Measurements from ENCODE around the gene PLEKHO2.

The PLEKHO2 gene

DNA sequence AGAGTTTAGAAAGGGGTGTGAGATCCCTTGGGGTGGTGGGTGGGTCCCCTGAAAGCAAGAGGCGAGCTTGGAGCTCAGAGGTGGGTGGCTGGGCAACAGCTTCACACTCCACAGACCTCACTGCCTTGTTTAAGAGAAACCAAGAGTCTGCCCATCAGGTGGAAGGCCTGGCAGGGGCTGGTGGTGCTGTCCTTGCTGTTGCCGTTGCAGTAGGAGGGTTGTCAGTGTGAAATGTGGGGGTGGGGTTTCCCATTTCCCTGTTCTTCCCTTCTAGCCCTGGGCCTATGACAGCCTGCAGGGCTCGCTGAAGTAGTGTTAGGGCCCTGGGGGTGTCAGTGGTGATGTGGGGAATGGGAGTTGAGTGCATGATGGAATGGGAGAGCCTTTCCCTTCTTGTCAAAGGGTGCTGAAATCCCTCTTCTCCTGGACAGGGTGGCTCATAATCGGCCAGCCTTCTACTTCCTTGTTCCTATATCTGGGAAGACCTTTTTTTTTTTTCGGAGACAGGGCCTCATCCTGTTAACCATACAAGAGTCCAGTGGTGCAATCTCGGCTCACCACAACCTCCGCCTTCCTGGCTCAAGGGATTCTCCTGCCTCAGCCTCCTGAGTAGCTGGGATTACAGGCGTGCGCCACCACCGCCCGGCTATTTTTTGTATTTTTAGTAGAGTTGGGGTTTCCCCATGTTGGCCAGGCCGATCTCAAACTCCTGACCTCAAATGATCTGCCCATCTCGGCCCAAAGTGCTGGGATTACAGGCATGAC lies 4.3 kb downstream of the PLEKHO2 start:
- no peak overlapping the region for H3K27ac ChIP-seq
- no peak for TF ChIP-seq ZFX (IDR thresholded peaks at IDR 0.05; ENCODE audit: borderline replicate concordance)
- TF ChIP-seq, protein P1, sequence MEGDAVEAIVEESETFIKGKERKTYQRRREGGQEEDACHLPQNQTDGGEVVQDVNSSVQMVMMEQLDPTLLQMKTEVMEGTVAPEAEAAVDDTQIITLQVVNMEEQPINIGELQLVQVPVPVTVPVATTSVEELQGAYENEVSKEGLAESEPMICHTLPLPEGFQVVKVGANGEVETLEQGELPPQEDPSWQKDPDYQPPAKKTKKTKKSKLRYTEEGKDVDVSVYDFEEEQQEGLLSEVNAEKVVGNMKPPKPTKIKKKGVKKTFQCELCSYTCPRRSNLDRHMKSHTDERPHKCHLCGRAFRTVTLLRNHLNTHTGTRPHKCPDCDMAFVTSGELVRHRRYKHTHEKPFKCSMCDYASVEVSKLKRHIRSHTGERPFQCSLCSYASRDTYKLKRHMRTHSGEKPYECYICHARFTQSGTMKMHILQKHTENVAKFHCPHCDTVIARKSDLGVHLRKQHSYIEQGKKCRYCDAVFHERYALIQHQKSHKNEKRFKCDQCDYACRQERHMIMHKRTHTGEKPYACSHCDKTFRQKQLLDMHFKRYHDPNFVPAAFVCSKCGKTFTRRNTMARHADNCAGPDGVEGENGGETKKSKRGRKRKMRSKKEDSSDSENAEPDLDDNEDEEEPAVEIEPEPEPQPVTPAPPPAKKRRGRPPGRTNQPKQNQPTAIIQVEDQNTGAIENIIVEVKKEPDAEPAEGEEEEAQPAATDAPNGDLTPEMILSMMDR (IDR thresholded peaks at IDR 0.05), result no peak

DNA sequence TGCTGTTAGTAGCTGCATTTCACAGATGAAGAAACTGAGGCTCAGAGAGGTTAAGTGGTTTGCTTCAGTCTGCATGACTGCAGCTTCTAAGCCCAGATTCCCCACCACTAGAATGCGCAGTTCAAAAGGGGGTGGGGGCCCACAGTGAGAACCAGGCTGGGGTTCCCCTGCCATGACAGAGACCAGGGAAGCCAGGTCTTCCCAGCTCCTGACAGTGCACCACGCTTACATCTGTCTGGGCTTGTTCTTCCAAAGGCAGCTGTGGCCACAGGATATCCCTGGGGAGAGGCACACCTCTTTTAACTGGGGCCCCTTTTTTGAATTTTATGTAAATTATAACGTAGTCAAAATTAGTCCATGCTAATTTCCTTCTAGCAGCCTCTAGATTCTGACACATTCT lies 5.3 kb downstream of the PLEKHO2 start:
- TF ChIP-seq, protein P1 (IDR thresholded peaks at IDR 0.05), result no peak
- TF ChIP-seq ZFX (IDR thresholded peaks at IDR 0.05; ENCODE audit: borderline replicate concordance), result no peak
- H3K27ac ChIP-seq, result no peak overlapping the region

DNA sequence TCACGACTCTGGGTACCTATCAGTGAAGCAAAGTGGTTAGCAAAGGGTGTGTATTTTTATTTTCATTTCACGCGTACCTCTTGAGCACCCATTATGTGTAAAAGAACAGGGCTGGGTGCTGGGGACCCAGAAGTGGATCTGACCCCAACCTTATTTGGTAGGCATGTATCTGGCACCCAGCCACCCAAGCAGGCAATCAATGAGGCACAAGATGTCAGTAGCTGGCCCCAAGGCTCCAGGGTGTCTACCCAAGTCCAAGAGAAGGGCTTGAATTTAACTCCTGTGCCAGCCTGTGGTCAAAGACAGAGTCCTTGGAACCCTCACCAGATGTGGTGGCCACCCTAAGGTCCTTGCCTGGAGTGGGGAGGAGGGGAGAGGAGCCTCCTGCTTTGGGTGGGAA lies 5.7 kb downstream of the PLEKHO2 start:
- H3K27ac ChIP-seq, result no peak overlapping the region

DNA sequence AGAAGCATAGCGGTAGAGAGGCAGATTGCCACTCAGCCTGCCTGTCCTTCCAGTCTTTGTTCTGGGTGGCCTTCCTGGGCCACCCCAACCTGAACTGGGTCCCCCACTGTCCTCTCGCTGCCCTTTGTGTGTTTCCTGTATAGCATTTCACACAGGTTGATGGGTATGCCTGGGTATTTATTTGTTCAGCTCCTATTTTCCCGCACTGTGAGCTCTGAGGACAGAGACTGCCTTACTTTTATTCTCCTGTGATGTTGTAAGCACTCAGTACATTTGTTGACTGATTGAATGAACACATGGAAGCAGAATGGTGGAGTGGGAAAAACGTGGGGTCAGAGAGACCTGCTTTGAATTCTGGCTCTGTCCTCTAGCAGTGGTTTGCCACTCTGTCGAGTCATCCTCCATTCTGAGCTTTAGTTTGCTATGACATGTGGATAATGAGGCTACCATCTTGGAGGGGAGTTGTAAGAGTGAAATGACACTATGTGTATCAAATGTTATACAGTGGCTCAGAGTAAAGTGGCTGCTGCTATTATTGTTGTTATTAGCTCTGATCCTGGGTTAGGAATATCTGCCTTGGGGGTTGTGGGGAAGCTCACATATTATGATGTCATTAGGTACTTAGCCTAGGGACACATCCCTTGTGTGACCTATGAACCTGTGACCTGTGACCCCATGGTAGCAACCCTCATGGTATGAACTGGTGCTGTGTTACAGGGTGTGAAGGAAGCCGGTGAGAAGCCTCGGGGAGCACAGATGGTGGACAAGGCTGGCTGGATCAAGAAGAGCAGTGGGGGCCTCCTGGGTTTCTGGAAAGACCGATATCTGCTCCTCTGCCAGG lies 6.4 kb downstream of the PLEKHO2 start:
- H3K27ac ChIP-seq, result no peak overlapping the region
- TF ChIP-seq, protein P1 (IDR thresholded peaks at IDR 0.05), result no peak

More for the DNA sequence above, 5.7 kb downstream of the PLEKHO2 start:
- TF ChIP-seq, protein P1 (IDR thresholded peaks at IDR 0.05), result no peak
- no peak for TF ChIP-seq ZFX (IDR thresholded peaks at IDR 0.05; ENCODE audit: borderline replicate concordance)

DNA sequence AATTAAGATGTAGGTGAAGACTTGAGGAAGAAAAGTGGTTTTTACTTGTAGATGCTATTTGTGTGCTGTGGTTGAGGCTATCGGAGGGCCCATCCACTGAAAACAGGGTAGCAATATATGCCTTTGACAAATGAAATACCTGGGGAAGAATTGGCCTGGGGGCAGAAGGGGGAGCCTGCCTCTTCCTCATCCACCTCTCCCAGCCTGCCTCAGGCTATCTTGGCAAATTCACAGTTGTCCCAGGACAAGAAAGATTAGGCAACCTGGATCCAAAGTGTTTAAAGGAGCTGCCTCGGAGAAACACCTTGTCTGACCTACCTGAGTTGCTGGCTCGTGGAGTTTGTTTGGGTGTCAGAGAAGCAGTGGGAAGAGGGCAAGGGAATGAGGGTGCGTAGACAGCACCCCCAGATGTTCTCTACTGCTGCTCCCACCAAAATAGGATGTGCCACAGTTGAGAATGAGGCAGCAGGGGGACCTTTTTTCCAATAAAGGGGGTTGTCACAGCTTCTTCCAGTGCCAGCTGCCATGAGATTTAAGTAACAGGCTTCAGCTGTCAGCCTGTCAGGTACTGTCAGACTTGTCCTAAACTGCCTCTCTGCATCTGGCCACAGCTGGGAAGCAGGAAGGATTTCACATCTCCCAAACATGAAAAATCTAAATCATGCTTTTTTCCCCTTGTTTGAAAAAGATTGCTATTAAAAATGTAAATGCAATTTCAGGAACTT lies 9.2 kb downstream of the PLEKHO2 start:
- no peak overlapping the region for H3K27ac ChIP-seq
- TF ChIP-seq, protein P1 (IDR thresholded peaks at IDR 0.05), result no peak
- no peak for TF ChIP-seq ZFX (IDR thresholded peaks at IDR 0.05; ENCODE audit: borderline replicate concordance)

DNA sequence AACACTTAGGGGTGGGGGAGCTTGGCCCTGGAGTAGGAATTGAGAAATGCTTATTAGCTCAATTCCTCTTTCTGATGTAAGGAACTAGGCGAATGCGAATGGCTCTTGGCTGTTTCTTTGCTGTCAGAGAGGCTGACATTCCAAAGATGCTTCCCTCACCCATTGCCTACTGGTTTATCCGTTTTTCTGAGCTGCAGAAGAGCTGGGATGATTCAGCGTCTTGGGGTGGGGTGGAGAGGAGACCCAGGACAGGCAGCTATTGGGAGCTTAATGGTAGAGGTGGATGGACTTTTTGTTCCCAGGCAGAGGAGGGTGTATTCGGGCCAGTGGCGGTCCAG lies 9.8 kb downstream of the PLEKHO2 start:
- no peak overlapping the region for H3K27ac ChIP-seq
- TF ChIP-seq, protein P1 (IDR thresholded peaks at IDR 0.05), result no peak
- TF ChIP-seq ZFX (IDR thresholded peaks at IDR 0.05; ENCODE audit: borderline replicate concordance), result no peak
